ENCODE measurements around the gene KAZN. TPM values are rescaled to one million over a fixed set of nuclear protein-coding genes. Genes with fewer than 3 reads are reported as not detected.

Gene KAZN
- total and polyA plus RNA-seq, 8 donors: 11.1 to 37.5 (median 30.2) TPM

- intact Hi-C loops (cut with DNase I): no loop called here
- no peak for ATAC-seq
- no peak overlapping the region for H3K27ac ChIP-seq
Observed at GRCh38 chr1:14951766-14952165, 353.3 kb downstream of the KAZN start.

GRCh38 chr1:14952626-14953314, 354.3 kb downstream of the KAZN start:
- intact Hi-C loops (cut with DNase I): no loop called here
- peak in 1 of 4 donors; percentile 39 for DNase-seq
- Histone ChIP-seq H3K27ac (no peak overlapping the region), H3K9me3 (peaks cover 0 to 4% of the 10 kb centered on the region in 2 donors), H3K4me1 (no peaks in the 10 kb centered on the region), H3K27me3 (no peaks in the 10 kb centered on the region), H3K4me3 (no peak overlapping the region), H3K36me3 (no peaks in the 10 kb centered on the region)
- no peak for TF ChIP-seq CTCF (IDR thresholded peaks at IDR 0.05)
- ATAC-seq: peak; percentile 25

More at GRCh38 chr1:14951766-14952165, 353.3 kb downstream of the KAZN start:
- no peak for TF ChIP-seq CTCF (IDR thresholded peaks at IDR 0.05)
- no peaks in the 10 kb centered on the region for H3K36me3 ChIP-seq
- no peaks in the 10 kb centered on the region for H3K27me3 ChIP-seq
- H3K4me3 ChIP-seq: no peak overlapping the region
- DNase-seq: no peak
- peaks cover 0 to 4% of the 10 kb centered on the region in 2 donors for H3K9me3 ChIP-seq
- H3K4me1 ChIP-seq: peaks cover 3 to 9% of the 10 kb centered on the region in 2 donors

GRCh38 chr1:14954210-14954609, 355.7 kb downstream of the KAZN start:
- intact Hi-C loops (cut with DNase I): no loop called here
- DNase-seq (no peak), ATAC-seq (no peak)
- Histone ChIP-seq H3K27ac (no peak overlapping the region), H3K27me3 (no peaks in the 10 kb centered on the region), H3K36me3 (no peaks in the 10 kb centered on the region), H3K9me3 (peaks cover 0 to 4% of the 10 kb centered on the region in 2 donors), H3K4me1 (peaks cover 0 to 4% of the 10 kb centered on the region in 2 donors), H3K4me3 (no peak overlapping the region)
- TF ChIP-seq CTCF (IDR thresholded peaks at IDR 0.05): no peak

GRCh38 chr1:14954930-14955329, 356.4 kb downstream of the KAZN start:
- H3K9me3 ChIP-seq: peaks cover 0 to 4% of the 10 kb centered on the region in 2 donors
- DNase-seq (no peak), ATAC-seq (no peak)
- H3K4me1 ChIP-seq: peaks cover 0 to 4% of the 10 kb centered on the region in 2 donors
- H3K27me3 ChIP-seq: no peaks in the 10 kb centered on the region
- intact Hi-C loops (cut with DNase I): no loop called here
- H3K36me3 ChIP-seq: no peaks in the 10 kb centered on the region
- H3K4me3 ChIP-seq: no peak overlapping the region
- TF ChIP-seq CTCF (IDR thresholded peaks at IDR 0.05): no peak
- no peak overlapping the region for H3K27ac ChIP-seq

- Histone ChIP-seq H3K4me1 (peaks cover 0 to 4% of the 10 kb centered on the region in 2 donors), H3K27ac (no peak overlapping the region), H3K27me3 (no peaks in the 10 kb centered on the region), H3K4me3 (no peak overlapping the region), H3K36me3 (no peaks in the 10 kb centered on the region), H3K9me3 (peaks cover 0 to 4% of the 10 kb centered on the region in 2 donors)
- intact Hi-C loops (cut with DNase I): no loop called here
- ATAC-seq (no peak), DNase-seq (no peak)
- TF ChIP-seq CTCF (IDR thresholded peaks at IDR 0.05): no peak
Observed at GRCh38 chr1:14955402-14955801, 356.9 kb downstream of the KAZN start.

Data from left lung (tissue), 10 donors.